Measurements from ENCODE around the gene ACSS3.

ACSS3 gene

GRCh38 chr12:81146228-81147225, 68.6 kb downstream of the ACSS3 start:
- no peak for TF ChIP-seq CTCF (IDR thresholded peaks at IDR 0.05; ENCODE audit: borderline replicate concordance, insufficient read depth, low read depth, low read length)
- H3K4me3 ChIP-seq (ENCODE audit: low read depth, low read length), result no peak overlapping the region

- TF ChIP-seq CTCF (IDR thresholded peaks at IDR 0.05; ENCODE audit: borderline replicate concordance, insufficient read depth, low read depth, low read length), result no peak
- H3K4me3 ChIP-seq (ENCODE audit: low read depth, low read length), result no peak overlapping the region
These were observed 69.5 kb downstream of the ACSS3 start for GRCh38 chr12:81147292-81147919.

- no peak for TF ChIP-seq CTCF (IDR thresholded peaks at IDR 0.05; ENCODE audit: borderline replicate concordance, insufficient read depth, low read depth, low read length)
- no peak overlapping the region for H3K4me3 ChIP-seq (ENCODE audit: low read depth, low read length)
These were observed 72.5 kb downstream of the ACSS3 start for GRCh38 chr12:81150382-81150781.

GRCh38 chr12:81159856-81160255, 82.0 kb downstream of the ACSS3 start:
- H3K4me3 ChIP-seq (ENCODE audit: low read depth, low read length), result no peak overlapping the region
- TF ChIP-seq CTCF (IDR thresholded peaks at IDR 0.05; ENCODE audit: borderline replicate concordance, insufficient read depth, low read depth, low read length), result no peak

- H3K4me3 ChIP-seq (ENCODE audit: low read depth, low read length), result no peak overlapping the region
- TF ChIP-seq CTCF (IDR thresholded peaks at IDR 0.05; ENCODE audit: borderline replicate concordance, insufficient read depth, low read depth, low read length), result no peak
These were observed 83.8 kb downstream of the ACSS3 start for GRCh38 chr12:81161680-81162079.

GRCh38 chr12:81162391-81163136, 84.7 kb downstream of the ACSS3 start:
- H3K4me3 ChIP-seq (ENCODE audit: low read depth, low read length), result no peak overlapping the region
- TF ChIP-seq CTCF (IDR thresholded peaks at IDR 0.05; ENCODE audit: borderline replicate concordance, insufficient read depth, low read depth, low read length), result no peak
